DND-41 (cell line): ENCODE results near the gene CPNE4.

Experiments used
- EZH2 ChIP-seq: IDR thresholded peaks from 3 replicates; pipeline ENCODE4 v1.6.1; 2012; ENCODE audit warnings: borderline replicate concordance, low read depth, mild to moderate bottlenecking, moderate library complexity, low read length, inconsistent platforms; ENCODE audit not compliant: severe bottlenecking
- TF ChIP-seq, protein P1 (sequence below): IDR thresholded peaks from 2 replicates; pipeline ENCODE4 v1.5.1; 2012; ENCODE audit warnings: borderline replicate concordance, low read length, moderate library complexity, mild to moderate bottlenecking; ENCODE audit not compliant: poor library complexity, severe bottlenecking; ENCODE audit errors: extremely low read depth

DNA sequence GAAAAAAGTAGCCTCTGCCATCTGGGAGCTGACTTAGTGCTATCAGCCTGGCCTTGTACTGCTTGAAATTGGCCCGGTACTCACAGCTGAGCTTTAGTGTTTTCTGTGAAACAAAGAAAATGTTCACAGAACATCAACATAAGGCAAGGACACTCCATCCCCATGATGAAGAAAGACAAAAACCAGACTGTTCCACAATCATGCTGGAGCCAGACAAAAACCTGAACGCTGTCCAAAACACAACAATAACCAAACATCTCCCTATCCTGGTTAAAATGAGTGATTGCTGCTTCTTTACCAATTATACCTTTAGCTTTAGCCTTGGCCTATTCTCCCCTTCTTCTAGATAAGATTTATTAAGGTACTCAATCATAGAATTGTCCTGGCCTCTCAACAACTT, 153.9 kb downstream of the CPNE4 start:
- TF ChIP-seq, protein P1, sequence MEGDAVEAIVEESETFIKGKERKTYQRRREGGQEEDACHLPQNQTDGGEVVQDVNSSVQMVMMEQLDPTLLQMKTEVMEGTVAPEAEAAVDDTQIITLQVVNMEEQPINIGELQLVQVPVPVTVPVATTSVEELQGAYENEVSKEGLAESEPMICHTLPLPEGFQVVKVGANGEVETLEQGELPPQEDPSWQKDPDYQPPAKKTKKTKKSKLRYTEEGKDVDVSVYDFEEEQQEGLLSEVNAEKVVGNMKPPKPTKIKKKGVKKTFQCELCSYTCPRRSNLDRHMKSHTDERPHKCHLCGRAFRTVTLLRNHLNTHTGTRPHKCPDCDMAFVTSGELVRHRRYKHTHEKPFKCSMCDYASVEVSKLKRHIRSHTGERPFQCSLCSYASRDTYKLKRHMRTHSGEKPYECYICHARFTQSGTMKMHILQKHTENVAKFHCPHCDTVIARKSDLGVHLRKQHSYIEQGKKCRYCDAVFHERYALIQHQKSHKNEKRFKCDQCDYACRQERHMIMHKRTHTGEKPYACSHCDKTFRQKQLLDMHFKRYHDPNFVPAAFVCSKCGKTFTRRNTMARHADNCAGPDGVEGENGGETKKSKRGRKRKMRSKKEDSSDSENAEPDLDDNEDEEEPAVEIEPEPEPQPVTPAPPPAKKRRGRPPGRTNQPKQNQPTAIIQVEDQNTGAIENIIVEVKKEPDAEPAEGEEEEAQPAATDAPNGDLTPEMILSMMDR: no peak
- TF ChIP-seq EZH2: no peak
